ENCODE data around the gene SGCD. TPM values are rescaled to one million over a fixed set of nuclear protein-coding genes. Genes with fewer than 3 reads are reported as not detected.

Gene SGCD
- polyA plus RNA-seq, 1 of the 3 experiments (the other 2 are of a cell fraction), result 0.87 TPM

DNA sequence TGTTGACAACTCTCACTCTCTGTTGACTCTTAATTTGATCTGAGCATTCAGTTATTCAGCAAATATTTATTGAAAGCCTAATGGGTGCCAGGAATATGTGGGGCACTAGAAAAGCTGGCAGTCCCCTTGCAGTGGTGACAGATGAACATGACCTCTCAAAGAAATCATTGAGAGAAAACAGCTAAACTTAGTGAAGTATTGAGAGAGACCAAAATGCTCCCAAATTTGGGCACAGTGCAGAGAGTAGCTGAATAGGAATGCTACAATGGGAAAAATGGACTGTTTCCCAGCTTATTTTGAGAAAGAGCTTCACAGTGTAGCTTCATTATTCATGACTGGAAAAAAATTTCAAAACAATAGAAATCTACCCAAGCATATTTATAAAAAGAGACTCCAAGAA lies 257.9 kb downstream of the SGCD start:
- Histone ChIP-seq H2AFZ (ENCODE audit: low read depth) (no peak overlapping the region), H3K27me3 (ENCODE audit: insufficient read depth) (no peaks in the 10 kb centered on the region), H3K79me2 (ENCODE audit: insufficient read depth) (no peaks in the 10 kb centered on the region), H4K20me1 (ENCODE audit: insufficient read depth) (no peaks in the 10 kb centered on the region), H3K27ac (ENCODE audit: low read depth in 2 of 2, low read length in 1 of 2) (no peak overlapping the region), H3K36me3 (replicated peaks in 1 of 2; ENCODE audit: control insufficient read depth in 1 of 2, insufficient read depth in 2 of 2, low read length in 1 of 2) (no peaks in the 10 kb centered on the region), H3F3A (replicated peaks; ENCODE audit: insufficient read depth) (no peaks in the 10 kb centered on the region), H3K4me2 (no peak overlapping the region), H3K4me1 (ENCODE audit: control insufficient read depth in 1 of 2, insufficient read depth in 2 of 2, low read depth in 1 of 2, low read length in 1 of 2) (no peaks in the 10 kb centered on the region; a peak in 1 of 4 replicates), H3K4me3 (ENCODE audit: low read depth in 2 of 2, low read length in 1 of 2) (no peak overlapping the region), H3K9me2 (no peaks in the 10 kb centered on the region), H3K9ac (no peak overlapping the region), H3K9me3 (no peaks in the 10 kb centered on the region)
- ChIA-PET CTCF (no interaction called here), POLR2A (no interaction called here)
- no peak for DNase-seq
- no peak for TF ChIP-seq RCOR1 (IDR thresholded peaks at IDR 0.05; ENCODE audit: low read length)

DNA sequence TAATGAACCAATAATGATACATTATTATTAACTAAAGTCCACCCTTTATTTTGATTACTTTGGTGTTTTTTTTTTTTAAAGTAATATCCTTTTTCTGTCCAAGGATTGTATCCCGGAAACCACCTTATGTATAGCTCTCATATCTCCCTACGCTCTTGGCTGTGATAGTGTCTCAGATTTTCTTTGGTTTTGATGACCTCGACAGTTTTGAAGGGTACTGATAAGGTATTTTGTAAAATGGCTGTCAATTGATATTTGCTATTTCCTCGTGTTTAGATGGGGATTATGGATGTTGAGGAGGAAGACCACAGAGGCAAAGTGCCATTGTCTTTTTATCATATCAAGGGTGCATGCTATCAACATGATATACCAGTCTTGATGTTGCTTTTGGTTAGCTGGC lies 259.0 kb downstream of the SGCD start:
- ChIA-PET CTCF (no interaction called here), POLR2A (no interaction called here)
- no peak for DNase-seq
- no peak overlapping the region for H3K4me2 ChIP-seq
- H3K27ac ChIP-seq (ENCODE audit: low read depth in 2 of 2, low read length in 1 of 2), result no peak overlapping the region
- H4K20me1 ChIP-seq (ENCODE audit: insufficient read depth), result no peaks in the 10 kb centered on the region
- H3K4me3 ChIP-seq (ENCODE audit: low read depth in 2 of 2, low read length in 1 of 2), result no peak overlapping the region
- no peaks in the 10 kb centered on the region for H3K27me3 ChIP-seq (ENCODE audit: insufficient read depth)
- no peaks in the 10 kb centered on the region for H3K36me3 ChIP-seq (replicated peaks in 1 of 2; ENCODE audit: control insufficient read depth in 1 of 2, insufficient read depth in 2 of 2, low read length in 1 of 2)
- H3K9me3 ChIP-seq, result no peaks in the 10 kb centered on the region
- 31% methylated on average over 4 of the region's 4 CpGs for WGBS (ENCODE audit: low lambda C conversion rate)
- no peak overlapping the region for H3K9ac ChIP-seq
- H3K79me2 ChIP-seq (ENCODE audit: insufficient read depth), result no peaks in the 10 kb centered on the region
- no peaks in the 10 kb centered on the region for H3K9me2 ChIP-seq
- no peak overlapping the region for H2AFZ ChIP-seq (ENCODE audit: low read depth)
- TF ChIP-seq MXI1 (IDR thresholded peaks at IDR 0.05; ENCODE audit: low read depth, low read length) (no peak), JUND (IDR thresholded peaks at IDR 0.05) (no peak)
- peaks cover 0 to 5% of the 10 kb centered on the region in 2 experiments; a peak in 1 of 4 replicates for H3K4me1 ChIP-seq (ENCODE audit: control insufficient read depth in 1 of 2, insufficient read depth in 2 of 2, low read depth in 1 of 2, low read length in 1 of 2)
- no peaks in the 10 kb centered on the region for H3F3A ChIP-seq (replicated peaks; ENCODE audit: insufficient read depth)

DNA sequence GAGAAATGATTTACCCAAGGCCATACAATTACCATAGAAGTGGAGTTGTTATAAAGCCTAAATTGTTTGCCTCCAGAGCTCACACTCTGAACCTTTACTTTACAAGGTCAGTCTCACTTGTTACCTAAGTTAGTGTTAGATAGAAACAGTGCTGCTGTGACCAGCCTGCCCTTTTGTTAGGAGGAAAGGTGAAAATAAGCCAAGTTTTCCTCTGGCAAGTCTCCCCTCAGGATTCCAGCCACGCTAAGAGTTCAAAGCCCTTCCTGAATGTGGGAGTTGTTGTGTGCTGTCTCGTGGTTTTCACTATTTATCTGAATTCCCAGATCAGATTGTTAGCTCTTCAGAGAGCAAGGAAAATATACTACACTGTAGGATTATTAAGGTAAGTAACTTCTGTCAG lies 260.0 kb downstream of the SGCD start:
- Histone ChIP-seq H3K9me3 (no peaks in the 10 kb centered on the region), H3K4me2 (no peak overlapping the region), H3K79me2 (ENCODE audit: insufficient read depth) (no peaks in the 10 kb centered on the region), H3K4me1 (ENCODE audit: control insufficient read depth in 1 of 2, insufficient read depth in 2 of 2, low read depth in 1 of 2, low read length in 1 of 2) (peaks cover 0 to 5% of the 10 kb centered on the region in 2 experiments; a peak in 1 of 4 replicates), H3F3A (replicated peaks; ENCODE audit: insufficient read depth) (no peaks in the 10 kb centered on the region), H3K9me2 (no peaks in the 10 kb centered on the region), H3K9ac (no peak overlapping the region), H3K4me3 (ENCODE audit: low read depth in 2 of 2, low read length in 1 of 2) (no peak overlapping the region), H3K27me3 (ENCODE audit: insufficient read depth) (no peaks in the 10 kb centered on the region), H3K36me3 (replicated peaks in 1 of 2; ENCODE audit: control insufficient read depth in 1 of 2, insufficient read depth in 2 of 2, low read length in 1 of 2) (no peaks in the 10 kb centered on the region), H2AFZ (ENCODE audit: low read depth) (no peak overlapping the region), H3K27ac (ENCODE audit: low read depth in 2 of 2, low read length in 1 of 2) (no peak overlapping the region), H4K20me1 (ENCODE audit: insufficient read depth) (no peaks in the 10 kb centered on the region)
- TF ChIP-seq EZH2phosphoT487 (IDR thresholded peaks at IDR 0.05; ENCODE audit: borderline replicate concordance, low read depth) (no peak), RAD21 (IDR thresholded peaks at IDR 0.05; ENCODE audit: low read length) (no peak), GABPA (IDR thresholded peaks at IDR 0.05; ENCODE audit: low read depth) (no peak), NRF1 (IDR thresholded peaks at IDR 0.05; ENCODE audit: low read depth, low read length) (no peak), MXI1 (IDR thresholded peaks at IDR 0.05; ENCODE audit: low read depth, low read length) (no peak), POLR2AphosphoS5 (IDR thresholded peaks at IDR 0.05; ENCODE audit: low read depth, low read length) (no peak), CHD2 (IDR thresholded peaks at IDR 0.05; ENCODE audit: low read length, partially characterized antibody) (no peak), NFIC (IDR thresholded peaks at IDR 0.05; ENCODE audit: borderline replicate concordance) (no peak), YY1 (IDR thresholded peaks at IDR 0.05; ENCODE audit: low read depth) (no peak), ELF1 (IDR thresholded peaks at IDR 0.05) (no peak), TCF12 (IDR thresholded peaks at IDR 0.05) (no peak)
- TF ChIP-seq, protein P1, sequence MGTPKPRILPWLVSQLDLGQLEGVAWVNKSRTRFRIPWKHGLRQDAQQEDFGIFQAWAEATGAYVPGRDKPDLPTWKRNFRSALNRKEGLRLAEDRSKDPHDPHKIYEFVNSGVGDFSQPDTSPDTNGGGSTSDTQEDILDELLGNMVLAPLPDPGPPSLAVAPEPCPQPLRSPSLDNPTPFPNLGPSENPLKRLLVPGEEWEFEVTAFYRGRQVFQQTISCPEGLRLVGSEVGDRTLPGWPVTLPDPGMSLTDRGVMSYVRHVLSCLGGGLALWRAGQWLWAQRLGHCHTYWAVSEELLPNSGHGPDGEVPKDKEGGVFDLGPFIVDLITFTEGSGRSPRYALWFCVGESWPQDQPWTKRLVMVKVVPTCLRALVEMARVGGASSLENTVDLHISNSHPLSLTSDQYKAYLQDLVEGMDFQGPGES (IDR thresholded peaks at IDR 0.05; ENCODE audit: low read depth, low read length), result no peak
- TF ChIP-seq, protein P2, sequence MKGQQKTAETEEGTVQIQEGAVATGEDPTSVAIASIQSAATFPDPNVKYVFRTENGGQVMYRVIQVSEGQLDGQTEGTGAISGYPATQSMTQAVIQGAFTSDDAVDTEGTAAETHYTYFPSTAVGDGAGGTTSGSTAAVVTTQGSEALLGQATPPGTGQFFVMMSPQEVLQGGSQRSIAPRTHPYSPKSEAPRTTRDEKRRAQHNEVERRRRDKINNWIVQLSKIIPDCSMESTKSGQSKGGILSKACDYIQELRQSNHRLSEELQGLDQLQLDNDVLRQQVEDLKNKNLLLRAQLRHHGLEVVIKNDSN (IDR thresholded peaks at IDR 0.05; ENCODE audit: borderline replicate concordance, low read depth), result no peak
- 38% methylated on average over 2 of the region's 2 CpGs for WGBS (ENCODE audit: low lambda C conversion rate)
- DNase-seq, result no peak
- POLR2A ChIA-PET, result no interaction called here
- CTCF ChIA-PET, result interaction anchor here (0.5 kb wide), 1 partner anchor 11 kb away, joined by 3 read pairs; no protein-coding TSS in a partner anchor

Measured in SK-N-SH (cell line).